ENCODE data around the gene ANK2.

Gene ANK2

DNA sequence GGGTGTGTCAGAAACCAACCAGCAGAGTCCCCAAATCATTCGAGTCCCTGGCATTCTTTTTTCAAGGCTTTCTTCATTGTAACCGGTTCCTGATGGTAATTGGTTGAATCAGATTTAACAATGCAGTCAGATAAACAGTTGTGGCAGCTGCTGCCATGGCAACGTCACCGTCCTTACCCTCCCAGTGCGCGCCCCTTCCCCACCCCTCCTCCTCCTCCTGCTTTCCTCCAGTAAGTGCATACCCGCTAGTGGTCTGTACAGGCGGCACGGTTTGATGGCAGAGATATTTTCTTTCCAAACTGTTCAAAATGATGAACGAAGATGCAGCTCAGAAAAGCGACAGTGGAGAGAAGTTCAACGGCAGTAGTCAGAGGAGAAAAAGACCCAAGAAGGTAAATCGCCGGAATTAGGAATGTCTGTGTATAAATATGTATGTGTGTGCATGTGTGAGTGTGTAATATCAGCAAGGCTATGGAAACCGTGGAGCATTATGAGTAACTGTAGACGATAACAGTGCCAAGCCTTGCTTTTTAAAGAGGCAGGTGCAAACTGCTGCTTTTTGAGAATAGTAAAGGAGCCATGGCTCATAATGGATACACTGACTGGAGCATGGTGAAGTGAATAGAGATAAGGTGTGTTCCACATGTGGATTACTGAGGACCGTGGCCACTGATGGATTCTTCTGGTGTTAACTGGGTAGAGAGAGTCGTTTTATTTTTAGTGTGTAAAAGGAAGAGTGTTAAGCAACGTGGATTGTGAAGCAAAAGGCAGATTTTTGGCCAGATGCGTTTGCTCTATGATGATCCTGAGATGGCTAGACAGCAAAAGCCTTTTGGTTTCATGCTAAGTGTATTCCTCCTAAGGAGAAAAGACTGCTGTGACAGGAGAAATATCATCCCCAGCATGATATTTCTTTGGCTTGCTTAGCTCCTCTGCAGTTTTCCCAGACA, at the start of gene ANK2:
TSS of gene ANK2 (plus strand) at position 233 of the 950 bp plus-strand sequence. CDS start at position 309, 76 bp downstream.
- peak in 51 of 56 donors; percentile 7 to 77 (median 46) for DNase-seq

DNA sequence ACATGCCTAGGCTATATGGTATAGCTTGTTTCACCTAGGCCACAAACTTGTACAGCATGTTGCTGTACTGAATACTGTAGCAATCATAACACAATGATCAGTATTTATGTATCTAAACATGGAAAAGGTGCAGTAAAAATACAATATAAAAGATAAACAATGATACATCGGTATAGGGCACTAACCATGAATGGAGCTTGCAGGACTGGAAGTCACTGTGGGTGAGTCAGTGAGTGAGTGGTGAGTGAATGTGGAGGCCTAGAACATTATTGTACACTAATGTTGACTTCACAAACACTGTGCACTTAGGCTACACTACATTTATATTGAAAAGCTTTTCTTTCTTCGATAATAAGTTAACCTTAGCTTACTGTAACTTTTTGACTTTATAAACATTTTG, 45.6 kb upstream of the ANK2 start:
- DNase-seq: no peak

DNA sequence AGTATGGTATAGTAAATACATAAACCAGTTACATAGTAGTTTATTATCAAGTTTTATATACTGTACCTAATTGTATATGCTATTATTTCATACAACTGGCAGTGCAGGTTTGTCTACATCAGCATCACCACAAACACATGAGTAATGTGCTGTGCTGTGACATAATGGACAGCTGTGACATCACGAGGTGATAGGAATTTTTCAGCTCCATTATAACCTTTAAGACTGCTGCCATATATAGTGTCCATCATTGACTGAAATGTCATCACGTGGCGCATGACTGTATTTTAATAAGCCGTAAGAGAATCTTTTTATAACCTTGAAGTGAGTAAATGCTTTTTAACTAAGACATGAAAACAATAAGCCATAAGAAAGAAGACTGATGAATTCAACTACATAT, 44.8 kb upstream of the ANK2 start:
- no peak for DNase-seq

DNA sequence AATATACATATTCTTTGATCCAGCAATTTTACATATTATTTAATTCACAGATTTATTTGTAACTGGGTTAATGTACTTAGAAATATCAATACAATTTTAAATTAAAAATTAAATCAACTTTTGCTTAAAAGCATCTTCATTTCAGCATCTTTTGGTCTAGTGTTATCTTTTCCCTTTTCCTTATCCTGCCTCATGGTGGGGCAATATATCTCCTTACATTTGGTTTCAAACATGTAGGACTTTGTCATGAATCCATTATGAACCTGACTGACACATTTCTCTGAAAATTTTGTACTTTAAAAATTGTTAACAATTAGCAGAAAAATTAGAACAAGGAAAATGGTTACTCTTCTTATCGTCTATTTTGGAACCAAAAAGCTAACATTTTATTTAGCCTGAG, 42.8 kb upstream of the ANK2 start:
- no peak for DNase-seq

DNA sequence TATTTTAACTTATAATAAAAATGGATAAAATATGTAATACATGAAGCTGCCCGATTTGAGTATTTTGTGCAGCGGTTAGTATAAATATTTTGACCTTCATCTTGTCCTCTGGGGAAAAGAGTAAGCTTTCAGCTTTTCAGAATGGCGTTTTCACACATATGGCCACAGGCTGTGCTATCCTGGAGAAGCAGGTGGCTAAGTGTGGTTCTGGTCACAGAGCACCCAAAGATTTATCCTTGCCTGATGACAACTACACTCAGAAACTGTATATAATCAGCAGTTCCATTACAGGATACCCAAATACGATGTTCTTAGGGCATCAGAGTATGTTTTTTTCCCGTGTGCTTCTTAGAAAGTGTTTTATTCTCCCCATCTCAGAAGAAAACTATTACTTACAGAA, 42.3 kb upstream of the ANK2 start:
- no peak for DNase-seq

DNA sequence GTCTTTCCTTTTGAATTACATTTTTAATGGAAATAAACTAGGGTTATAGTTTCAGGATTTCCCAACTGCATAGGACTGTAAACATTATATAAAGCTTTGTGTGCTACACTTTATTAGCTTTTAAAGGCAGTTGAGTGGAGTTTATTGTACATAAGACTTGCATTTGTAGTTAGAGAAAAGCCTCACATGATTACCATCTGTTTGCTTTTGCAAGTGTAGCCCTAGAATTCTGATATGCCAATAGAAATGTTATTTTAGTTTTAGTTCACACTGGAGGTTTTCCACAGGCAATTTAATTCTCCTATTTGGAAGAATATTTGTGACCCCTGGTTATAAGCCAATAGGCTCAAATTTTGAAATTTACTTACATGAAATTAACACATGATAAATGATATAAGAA, 41.3 kb upstream of the ANK2 start:
- DNase-seq: no peak

DNA sequence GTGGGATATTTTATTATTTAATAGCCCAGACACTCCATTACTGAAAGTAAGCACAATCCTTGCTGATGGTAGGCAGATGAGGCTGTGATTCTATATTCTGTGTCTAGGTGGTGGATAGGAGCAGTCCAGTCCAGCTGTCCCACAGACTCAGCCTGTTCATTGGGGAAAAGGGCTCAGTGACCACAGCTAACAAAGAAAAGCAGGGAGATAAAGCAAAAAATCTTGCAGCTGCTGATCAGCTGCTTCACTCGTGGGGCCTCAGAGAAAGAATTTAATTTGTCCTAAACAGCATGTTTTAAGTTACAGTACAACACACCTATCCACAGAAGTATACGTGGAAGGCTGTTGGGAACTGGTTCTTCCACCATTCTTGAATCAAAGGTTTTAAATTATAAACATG, 40.7 kb upstream of the ANK2 start:
- no peak for DNase-seq

DNA sequence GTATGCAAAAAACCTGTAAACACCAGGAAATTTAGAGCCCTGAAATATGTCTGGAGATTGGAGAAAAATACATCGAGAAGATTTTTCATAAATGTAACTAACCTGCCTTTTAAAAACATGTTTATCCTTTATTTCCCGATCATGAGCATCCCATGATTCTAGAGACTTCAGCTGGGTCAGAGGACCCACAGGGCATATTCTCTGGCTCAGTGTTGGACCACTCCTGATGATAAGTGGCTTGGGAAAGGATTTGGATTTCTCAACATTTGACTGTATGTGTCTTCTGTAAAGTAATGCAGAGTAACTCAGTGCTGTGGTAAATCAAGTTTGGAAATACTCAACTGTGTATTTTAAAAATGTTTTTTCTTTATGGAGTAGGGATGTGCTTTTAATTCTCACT, 40.0 kb upstream of the ANK2 start:
- DNase-seq: no peak

DNA sequence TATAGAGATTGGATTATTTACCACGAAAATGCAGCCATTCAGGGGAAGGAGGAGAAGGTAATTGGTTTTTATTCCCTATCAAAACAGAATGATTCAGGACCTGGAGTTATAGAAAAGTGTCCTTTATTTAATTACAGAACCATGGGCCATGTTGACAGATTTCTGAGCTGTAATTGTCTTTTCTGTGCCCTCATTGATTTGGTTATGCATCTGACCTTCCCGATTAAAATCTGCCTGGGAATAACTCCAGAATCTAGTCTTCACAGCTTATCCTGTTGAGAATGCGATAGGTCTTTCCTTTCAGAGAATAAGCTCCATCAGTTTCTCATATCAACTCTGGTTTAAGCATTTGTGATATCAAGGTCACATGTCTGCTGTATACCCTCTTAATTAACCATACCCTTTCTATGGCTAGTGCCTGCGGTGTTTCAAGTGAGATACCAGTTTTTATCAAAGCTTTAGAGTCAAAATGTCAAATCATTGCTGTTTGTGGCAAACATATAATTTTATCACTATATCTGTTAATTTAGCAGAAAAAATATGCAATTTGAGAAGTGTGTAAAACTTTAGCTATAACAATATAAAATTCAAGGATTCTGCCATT, 37.2 kb upstream of the ANK2 start:
- DNase-seq: no peak

DNA sequence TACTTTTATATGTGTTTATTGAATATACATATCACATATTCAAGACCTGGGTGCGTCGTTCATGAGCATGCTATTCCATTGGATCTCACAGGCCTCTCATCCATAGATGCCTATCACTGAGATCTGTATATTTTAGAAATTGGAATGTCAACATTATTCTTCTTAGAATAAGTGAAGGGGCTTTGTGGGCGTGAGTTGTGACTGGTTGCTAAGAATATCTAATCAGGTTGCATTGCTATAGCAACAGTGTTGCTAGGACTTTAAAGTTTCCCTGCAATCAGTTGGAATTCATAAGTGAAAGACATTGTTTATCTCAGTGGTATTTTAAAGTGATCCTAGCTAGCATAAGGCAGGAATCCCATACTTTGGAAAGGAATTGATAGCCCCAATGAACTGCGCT, 36.7 kb upstream of the ANK2 start:
- DNase-seq: peak in 3 of 56 donors; percentile 4 to 26 (median 7)

DNA sequence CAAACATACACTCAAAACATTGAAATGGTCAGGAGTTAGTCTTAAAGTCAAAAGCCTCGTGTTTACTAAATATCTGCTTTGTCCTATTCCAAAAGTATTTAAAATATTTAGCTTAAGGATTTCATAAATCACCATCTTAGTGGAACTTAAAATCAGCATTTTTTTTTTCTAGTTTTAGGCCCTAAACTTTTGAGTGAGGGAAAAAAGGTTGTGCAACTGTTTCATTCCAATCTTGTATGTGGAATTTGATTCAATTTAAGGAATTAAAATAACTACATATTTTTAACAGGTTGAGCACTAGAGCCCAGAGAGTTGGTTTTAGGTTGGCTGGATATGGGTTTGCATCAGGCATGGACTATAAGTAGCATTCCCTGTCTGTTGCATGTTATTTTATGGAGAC, 35.7 kb upstream of the ANK2 start:
- no peak for DNase-seq

DNA sequence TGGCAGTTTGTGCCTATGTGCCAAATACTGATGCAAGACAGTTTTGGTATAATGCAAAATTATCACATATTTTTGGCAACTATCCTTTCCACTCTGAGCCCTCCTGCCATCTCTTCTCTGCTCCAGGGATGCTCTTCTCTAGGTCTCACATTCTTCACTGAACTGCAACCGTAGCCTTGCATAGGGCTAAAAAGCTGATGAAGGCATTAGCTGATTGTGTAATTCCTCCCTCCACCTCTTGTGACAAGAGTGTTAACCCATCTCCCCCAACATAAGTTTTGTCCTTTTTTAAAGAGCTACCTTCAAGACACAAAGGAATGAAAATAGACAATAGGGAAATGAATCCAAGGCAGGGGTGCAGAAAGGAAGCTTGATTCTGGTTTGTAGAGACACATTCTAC, 33.1 kb upstream of the ANK2 start:
- no peak for DNase-seq

DNA sequence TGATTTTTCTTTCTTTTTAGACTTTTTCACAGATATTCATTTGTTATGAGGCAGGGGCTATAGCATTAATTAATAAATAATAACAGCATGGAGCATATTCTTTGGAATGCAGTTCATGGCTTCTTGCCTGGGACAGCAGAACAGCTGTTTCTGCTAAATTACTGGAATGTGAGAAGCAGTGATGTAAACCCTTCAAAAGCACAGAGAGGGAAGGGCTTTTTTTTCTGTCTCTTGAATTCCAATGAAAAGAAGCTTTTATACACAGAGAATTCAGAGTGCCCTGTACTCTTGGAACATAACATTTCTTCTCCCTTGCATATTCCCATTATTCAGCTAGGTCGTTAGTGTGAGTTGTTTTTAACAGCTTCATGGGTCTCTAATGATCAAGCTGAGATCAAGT, 28.5 kb upstream of the ANK2 start:
- peak in 1 of 56 donors; percentile 35 for DNase-seq

DNA sequence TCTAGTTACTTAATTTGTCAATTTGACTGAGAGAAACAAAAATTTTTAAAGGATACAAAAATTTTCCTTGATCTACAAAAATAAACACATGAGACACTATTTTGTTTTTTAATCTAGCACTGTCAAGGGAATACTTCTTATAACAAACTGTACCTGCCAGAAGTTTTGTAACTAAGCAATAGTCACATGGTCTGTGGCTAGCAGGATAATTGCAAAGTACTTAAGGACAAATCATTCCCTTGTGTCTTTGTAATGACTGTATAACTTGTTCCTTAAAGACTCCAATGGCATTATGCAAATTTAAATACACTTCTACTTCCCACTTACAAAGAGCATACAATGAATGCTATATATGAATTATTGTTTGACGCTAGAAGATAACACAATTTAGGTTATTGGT, 25.1 kb upstream of the ANK2 start:
- DNase-seq: no peak

DNA sequence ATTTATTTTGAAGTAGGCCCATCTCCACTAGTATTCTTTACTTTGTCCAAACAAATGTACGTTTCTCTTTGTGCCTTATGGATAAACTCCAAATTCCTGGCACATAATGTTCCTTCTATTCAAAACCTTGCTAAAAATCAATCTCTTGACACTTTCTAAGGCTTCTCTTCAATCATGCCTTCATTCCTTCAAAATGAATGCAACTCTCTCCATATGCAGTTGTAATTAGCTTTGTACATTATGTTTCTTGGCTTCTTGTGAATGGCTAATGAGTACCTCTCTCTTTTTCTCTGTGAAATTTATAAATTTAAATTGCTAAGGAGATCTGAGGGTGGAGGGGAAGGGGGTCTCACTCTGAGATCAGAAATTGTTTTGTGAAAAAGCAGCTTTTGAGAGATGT, 24.0 kb upstream of the ANK2 start:
- no peak for DNase-seq

DNA sequence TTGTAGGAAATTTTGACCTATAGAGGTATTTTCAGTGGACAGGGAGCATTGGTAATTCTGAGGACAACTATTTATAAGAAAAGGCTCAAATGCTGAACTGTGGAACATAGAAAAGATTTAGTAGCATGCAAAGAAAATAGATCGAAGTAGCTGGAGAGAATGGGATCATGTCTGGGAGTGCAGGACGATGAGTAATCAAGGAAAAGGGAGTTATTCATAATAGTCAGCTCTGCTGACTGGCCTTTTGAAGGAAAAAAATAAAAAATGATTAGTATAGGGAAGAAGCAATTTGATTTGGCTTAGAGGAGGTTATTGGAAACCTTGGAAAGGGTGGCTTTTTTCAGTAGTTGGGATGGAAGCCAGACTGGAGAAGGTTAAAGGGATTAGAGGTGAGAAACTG, 22.9 kb upstream of the ANK2 start:
- DNase-seq: no peak

DNA sequence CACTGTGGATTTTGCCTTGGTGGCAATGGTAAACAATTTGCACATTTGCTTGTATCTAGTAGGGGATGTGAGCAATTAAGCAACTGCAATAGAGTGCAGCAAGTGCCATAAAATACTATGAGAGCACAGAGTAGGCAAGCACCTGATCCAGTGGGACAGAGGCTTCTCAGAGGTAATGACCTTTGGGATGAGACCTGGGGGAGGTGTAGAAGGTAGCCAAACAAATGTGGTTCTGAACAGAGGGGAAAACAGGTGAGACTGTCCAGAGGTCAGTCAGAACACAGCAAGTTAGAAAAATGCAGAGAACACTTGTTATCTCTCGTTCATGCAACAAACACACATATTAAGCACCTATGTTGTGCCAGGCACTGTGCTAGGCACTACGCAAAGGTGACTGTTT, 21.4 kb upstream of the ANK2 start:
- DNase-seq: no peak

DNA sequence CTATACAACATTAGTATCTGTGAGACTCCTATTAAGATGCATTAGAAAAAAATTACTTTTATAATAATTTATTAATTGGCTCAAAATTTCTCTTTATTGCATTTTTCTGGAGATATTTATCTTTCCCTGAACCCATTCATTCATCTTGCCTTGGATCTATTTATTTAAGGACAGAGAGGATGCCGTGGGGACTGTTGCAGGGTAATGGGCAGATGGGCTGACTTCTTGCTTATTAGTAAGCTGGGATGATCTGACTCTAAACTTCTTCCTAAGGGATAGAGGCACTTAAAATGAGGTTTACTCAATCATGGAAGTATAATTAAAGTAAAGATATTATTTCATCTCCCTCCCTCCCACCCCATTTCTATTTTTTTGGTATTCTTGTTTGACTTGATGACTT, 18.2 kb upstream of the ANK2 start:
- DNase-seq: no peak

DNA sequence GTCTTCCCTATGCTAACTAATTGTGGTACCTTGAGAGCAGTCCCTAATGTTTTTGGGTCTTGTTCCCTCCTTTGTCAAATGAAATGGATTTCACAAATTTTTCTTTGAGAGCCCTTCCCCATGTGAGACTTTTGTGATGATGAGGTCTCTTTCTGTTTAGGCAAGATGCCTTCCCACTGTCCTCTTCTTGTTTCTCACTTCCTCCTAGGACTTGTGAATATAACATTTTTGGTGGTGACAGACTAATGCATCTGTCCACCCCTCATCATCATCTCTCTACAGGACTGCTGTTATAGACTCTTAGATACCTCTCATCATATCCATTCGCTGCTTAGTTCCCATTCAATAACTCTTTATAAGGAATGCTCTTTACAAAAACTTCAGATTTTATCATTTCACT, 8.7 kb upstream of the ANK2 start:
- DNase-seq: no peak

DNA sequence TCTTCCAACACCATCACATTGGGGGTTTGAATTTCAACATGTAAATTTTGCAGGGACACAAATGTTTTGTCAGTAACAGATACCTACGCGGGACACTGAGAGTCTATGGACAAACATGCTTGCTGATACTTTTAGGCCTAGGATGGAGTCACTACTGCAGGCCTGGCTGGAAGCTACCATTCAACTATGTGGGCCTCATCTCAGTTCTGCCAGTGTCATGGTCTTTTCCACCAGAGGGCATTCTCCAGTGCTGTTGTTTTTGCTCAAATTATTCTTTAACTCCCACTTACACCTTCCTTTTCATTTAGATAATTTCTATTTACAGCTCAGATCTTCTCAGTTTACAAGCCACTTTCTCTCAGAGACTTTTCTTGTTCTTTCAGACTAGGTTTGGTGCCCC, 7.0 kb upstream of the ANK2 start:
- DNase-seq: no peak

DNA sequence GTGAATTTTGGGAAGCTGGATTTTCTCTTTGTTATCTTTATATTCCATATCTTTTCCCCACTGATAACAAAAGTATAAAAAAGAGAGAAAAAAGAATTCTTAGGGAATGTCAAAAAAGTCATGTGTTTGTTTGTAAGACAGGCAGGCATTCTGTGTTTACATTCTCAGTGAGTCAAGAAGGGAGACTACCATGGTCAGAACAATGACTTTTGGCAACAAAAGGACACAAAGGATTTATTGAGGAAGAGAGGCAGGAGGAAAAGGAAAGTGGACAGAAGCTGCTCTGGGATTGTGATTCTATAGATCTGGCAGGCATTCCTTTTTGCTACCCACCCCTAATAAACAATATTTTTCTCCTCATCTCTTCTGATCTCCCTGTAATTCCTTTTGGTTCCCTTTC, 5.9 kb upstream of the ANK2 start:
- DNase-seq: no peak

DNA sequence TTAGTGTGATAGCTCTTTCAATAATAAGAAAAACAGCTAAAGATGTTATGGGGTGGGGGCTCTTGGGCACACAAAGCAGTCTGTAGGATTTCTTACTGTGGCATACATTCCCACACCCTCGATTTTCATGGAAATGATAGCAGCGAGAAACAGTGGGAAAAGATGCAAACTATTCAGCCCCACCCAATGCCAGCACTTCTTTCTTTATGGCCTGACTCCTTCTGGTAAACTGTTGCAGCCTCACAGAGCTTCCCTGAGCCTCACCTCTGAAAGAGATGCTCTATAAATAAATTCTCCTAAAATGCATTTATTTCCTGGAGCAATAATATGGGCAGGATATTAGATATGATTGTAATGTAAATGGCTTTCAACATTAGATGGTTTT, 910 bp downstream of the ANK2 start:
- peak in 7 of 56 donors; percentile 0 to 46 (median 4) for DNase-seq

DNA sequence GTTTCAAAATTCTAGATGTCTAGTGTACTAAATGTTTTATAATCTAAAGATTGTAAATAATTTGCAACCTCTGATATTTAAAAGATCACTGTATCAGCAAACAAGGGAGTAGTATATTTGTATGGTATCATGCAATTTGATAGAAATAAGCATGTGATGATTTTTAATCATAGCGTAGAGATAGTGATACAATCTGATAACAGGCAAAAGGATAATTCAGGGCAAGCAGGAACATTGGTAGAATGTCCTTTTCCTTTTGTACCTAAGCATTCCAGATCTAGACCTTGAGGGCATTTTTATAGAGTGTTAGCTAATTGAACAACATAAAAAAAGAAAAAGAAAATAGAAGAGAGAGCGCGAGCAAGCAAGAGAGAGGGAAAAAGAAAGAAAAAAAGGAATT, 1.4 kb downstream of the ANK2 start:
- no peak for DNase-seq

All from amygdala (tissue), 56 donors.